GM23338 (cell line): ENCODE results near the gene GREB1L.

Experiments used
- CREB1 ChIP-seq: fragments of 250-450 bp; sonication (Bioruptor Pico); IDR thresholded peaks from 2 replicates; pipeline ENCODE4 v1.5.0; 2020; ENCODE audit warnings: low read depth, mild to moderate bottlenecking, moderate library complexity
- CTCF ChIP-seq, 2 experiments: fragments of 200-600 bp in 1 of 2; sonication (generic) in 1 of 2; conservative IDR thresholded peaks; 2 replicates each; pipeline versions ENCODE4 v1.5.1 to v1.6.1; 2016 to 2017; ENCODE audit warnings: antibody characterized with exemption in 2 of 2, low read depth in 2 of 2, mild to moderate bottlenecking in 2 of 2, moderate library complexity in 1 of 2
- ETS1 ChIP-seq: IDR thresholded peaks from 2 replicates; pipeline ENCODE4 v1.6.1; 2016; ENCODE audit warnings: antibody characterized with exemption
- EZH2 ChIP-seq: fragments of 200-600 bp; sonication (generic); IDR thresholded peaks from one replicate; pipeline ENCODE4 v1.8.0; 2017; ENCODE audit warnings: antibody characterized with exemption, mild to moderate bottlenecking, low read depth; ENCODE audit not compliant: unreplicated experiment
- EZH2phosphoT487 ChIP-seq: fragments of 200-600 bp; sonication (generic); IDR thresholded peaks from one replicate; pipeline ENCODE4 v1.8.1; 2018; ENCODE audit warnings: antibody characterized with exemption; ENCODE audit not compliant: unreplicated experiment
- JUNB ChIP-seq: IDR thresholded peaks from one replicate; pipeline ENCODE4 v1.6.1; 2016; ENCODE audit warnings: antibody characterized with exemption; ENCODE audit not compliant: unreplicated experiment
- NANOG ChIP-seq: IDR thresholded peaks from 2 replicates; pipeline ENCODE4 v1.6.1; 2016; ENCODE audit warnings: antibody characterized with exemption, borderline replicate concordance
- POLR2AphosphoS5 ChIP-seq: IDR thresholded peaks from 2 replicates; pipeline ENCODE4 v1.6.1; 2016; ENCODE audit warnings: antibody characterized with exemption, low read depth
- STAT1 ChIP-seq: IDR thresholded peaks from one replicate; pipeline ENCODE4 v1.6.1; 2016; ENCODE audit warnings: antibody characterized with exemption; ENCODE audit not compliant: unreplicated experiment
- ZNF114 ChIP-seq: fragments of 250-450 bp; sonication (Bioruptor Pico); IDR thresholded peaks from 2 replicates; pipeline ENCODE4 v1.5.0; 2020; ENCODE audit warnings: mild to moderate bottlenecking, moderate library complexity
- ZNF331 ChIP-seq: fragments of 250-450 bp; sonication (Bioruptor Pico); IDR thresholded peaks from 2 replicates; pipeline ENCODE4 v1.5.0; 2020; ENCODE audit warnings: low read depth, mild to moderate bottlenecking, moderate library complexity
- TF ChIP-seq, protein P1 (sequence below): IDR thresholded peaks from one replicate; pipeline ENCODE4 v1.6.1; 2018; ENCODE audit warnings: antibody characterized with exemption; ENCODE audit not compliant: unreplicated experiment
- TF ChIP-seq, protein P2 (sequence below): fragments of 250-450 bp; sonication (Bioruptor Pico); IDR thresholded peaks from 2 replicates; pipeline ENCODE4 v1.5.0; 2020; ENCODE audit warnings: mild to moderate bottlenecking, moderate library complexity

- TF ChIP-seq CTCF (conservative IDR thresholded peaks at IDR 0.05; ENCODE audit: low read depth in 2 of 2) (no peak), EZH2 (no peak), CREB1 (CRISPR knock-in tag) (no peak), EZH2phosphoT487 (no peak), JUNB (no peak), POLR2AphosphoS5 (no peak), STAT1 (no peak), ZNF331 (CRISPR knock-in tag) (no peak), NANOG (no peak), ZNF114 (no peak), ETS1 (no peak)
- TF ChIP-seq, protein P1, sequence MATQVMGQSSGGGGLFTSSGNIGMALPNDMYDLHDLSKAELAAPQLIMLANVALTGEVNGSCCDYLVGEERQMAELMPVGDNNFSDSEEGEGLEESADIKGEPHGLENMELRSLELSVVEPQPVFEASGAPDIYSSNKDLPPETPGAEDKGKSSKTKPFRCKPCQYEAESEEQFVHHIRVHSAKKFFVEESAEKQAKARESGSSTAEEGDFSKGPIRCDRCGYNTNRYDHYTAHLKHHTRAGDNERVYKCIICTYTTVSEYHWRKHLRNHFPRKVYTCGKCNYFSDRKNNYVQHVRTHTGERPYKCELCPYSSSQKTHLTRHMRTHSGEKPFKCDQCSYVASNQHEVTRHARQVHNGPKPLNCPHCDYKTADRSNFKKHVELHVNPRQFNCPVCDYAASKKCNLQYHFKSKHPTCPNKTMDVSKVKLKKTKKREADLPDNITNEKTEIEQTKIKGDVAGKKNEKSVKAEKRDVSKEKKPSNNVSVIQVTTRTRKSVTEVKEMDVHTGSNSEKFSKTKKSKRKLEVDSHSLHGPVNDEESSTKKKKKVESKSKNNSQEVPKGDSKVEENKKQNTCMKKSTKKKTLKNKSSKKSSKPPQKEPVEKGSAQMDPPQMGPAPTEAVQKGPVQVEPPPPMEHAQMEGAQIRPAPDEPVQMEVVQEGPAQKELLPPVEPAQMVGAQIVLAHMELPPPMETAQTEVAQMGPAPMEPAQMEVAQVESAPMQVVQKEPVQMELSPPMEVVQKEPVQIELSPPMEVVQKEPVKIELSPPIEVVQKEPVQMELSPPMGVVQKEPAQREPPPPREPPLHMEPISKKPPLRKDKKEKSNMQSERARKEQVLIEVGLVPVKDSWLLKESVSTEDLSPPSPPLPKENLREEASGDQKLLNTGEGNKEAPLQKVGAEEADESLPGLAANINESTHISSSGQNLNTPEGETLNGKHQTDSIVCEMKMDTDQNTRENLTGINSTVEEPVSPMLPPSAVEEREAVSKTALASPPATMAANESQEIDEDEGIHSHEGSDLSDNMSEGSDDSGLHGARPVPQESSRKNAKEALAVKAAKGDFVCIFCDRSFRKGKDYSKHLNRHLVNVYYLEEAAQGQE: no peak
- TF ChIP-seq, protein P2, sequence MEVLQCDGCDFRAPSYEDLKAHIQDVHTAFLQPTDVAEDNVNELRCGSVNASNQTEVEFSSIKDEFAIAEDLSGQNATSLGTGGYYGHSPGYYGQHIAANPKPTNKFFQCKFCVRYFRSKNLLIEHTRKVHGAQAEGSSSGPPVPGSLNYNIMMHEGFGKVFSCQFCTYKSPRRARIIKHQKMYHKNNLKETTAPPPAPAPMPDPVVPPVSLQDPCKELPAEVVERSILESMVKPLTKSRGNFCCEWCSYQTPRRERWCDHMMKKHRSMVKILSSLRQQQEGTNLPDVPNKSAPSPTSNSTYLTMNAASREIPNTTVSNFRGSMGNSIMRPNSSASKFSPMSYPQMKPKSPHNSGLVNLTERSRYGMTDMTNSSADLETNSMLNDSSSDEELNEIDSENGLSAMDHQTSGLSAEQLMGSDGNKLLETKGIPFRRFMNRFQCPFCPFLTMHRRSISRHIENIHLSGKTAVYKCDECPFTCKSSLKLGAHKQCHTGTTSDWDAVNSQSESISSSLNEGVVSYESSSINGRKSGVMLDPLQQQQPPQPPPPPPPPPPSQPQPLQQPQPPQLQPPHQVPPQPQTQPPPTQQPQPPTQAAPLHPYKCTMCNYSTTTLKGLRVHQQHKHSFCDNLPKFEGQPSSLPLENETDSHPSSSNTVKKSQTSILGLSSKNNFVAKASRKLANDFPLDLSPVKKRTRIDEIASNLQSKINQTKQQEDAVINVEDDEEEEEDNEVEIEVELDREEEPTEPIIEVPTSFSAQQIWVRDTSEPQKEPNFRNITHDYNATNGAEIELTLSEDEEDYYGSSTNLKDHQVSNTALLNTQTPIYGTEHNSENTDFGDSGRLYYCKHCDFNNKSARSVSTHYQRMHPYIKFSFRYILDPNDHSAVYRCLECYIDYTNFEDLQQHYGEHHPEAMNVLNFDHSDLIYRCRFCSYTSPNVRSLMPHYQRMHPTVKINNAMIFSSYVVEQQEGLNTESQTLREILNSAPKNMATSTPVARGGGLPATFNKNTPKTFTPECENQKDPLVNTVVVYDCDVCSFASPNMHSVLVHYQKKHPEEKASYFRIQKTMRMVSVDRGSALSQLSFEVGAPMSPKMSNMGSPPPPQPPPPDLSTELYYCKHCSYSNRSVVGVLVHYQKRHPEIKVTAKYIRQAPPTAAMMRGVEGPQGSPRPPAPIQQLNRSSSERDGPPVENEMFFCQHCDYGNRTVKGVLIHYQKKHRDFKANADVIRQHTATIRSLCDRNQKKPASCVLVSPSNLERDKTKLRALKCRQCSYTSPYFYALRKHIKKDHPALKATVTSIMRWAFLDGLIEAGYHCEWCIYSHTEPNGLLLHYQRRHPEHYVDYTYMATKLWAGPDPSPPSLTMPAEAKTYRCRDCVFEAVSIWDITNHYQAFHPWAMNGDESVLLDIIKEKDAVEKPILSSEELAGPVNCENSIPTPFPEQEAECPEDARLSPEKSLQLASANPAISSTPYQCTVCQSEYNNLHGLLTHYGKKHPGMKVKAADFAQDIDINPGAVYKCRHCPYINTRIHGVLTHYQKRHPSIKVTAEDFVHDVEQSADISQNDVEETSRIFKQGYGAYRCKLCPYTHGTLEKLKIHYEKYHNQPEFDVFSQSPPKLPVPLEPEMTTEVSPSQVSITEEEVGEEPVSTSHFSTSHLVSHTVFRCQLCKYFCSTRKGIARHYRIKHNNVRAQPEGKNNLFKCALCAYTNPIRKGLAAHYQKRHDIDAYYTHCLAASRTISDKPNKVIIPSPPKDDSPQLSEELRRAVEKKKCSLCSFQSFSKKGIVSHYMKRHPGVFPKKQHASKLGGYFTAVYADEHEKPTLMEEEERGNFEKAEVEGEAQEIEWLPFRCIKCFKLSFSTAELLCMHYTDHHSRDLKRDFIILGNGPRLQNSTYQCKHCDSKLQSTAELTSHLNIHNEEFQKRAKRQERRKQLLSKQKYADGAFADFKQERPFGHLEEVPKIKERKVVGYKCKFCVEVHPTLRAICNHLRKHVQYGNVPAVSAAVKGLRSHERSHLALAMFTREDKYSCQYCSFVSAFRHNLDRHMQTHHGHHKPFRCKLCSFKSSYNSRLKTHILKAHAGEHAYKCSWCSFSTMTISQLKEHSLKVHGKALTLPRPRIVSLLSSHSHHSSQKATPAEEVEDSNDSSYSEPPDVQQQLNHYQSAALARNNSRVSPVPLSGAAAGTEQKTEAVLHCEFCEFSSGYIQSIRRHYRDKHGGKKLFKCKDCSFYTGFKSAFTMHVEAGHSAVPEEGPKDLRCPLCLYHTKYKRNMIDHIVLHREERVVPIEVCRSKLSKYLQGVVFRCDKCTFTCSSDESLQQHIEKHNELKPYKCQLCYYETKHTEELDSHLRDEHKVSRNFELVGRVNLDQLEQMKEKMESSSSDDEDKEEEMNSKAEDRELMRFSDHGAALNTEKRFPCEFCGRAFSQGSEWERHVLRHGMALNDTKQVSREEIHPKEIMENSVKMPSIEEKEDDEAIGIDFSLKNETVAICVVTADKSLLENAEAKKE: no peak
Observed at GRCh38 chr18:21293479-21293878, 51.4 kb downstream of the GREB1L start.
